ENCODE results near the gene SMU1.

DNA sequence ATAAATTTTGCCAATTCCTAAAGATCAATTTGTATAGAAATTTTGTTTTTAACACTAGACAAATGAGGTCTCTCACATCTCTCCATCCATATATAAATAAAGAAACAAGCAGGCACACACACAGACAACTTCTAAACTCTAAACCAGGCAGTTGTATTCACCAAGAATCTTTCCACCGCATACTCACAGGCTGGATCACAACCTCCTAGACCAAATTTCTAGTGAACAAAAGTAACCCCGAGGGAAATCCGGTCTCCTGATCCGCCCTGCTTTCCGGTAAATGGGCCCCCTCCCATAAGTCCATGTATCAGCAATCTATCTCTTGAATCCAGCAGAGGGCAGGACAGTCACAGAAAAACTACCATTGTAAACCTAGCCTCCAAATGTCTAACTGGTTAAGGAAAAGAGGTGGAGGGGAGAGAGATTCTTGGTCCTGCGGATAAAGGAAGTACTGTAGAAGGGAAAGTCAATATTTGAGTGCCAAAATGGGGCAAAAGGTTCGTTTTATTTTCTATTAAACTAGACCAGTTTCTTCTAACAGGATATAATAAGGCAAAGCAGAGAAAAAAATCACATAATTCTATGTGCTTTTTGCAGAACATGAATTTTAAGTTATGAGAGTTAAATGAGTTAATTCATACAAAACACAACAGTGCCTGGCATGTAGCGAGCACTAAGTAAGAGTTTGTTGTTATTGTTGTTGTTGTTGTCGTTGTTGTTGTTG is 4.8 kb upstream of the SMU1 start:
- TF ChIP-seq, protein P1, sequence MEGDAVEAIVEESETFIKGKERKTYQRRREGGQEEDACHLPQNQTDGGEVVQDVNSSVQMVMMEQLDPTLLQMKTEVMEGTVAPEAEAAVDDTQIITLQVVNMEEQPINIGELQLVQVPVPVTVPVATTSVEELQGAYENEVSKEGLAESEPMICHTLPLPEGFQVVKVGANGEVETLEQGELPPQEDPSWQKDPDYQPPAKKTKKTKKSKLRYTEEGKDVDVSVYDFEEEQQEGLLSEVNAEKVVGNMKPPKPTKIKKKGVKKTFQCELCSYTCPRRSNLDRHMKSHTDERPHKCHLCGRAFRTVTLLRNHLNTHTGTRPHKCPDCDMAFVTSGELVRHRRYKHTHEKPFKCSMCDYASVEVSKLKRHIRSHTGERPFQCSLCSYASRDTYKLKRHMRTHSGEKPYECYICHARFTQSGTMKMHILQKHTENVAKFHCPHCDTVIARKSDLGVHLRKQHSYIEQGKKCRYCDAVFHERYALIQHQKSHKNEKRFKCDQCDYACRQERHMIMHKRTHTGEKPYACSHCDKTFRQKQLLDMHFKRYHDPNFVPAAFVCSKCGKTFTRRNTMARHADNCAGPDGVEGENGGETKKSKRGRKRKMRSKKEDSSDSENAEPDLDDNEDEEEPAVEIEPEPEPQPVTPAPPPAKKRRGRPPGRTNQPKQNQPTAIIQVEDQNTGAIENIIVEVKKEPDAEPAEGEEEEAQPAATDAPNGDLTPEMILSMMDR (IDR thresholded peaks at IDR 0.05; ENCODE audit: poor library complexity): peak; percentile 96
- TF ChIP-seq EZH2phosphoT487 (IDR thresholded peaks at IDR 0.05; ENCODE audit: low read depth, severe bottlenecking, unreplicated experiment): no peak

Data from hepatocyte (in vitro differentiated cells).